Measurements from ENCODE around the gene MSI2. TPM values are rescaled to one million over a fixed set of nuclear protein-coding genes. Genes with fewer than 3 reads are reported as not detected.

MSI2 gene
- total RNA-seq, 1 donor from 2014 or later: 24.2 TPM

- no peak for ATAC-seq
- DNase-seq (ENCODE audit: low spot score): no peak
Measured at GRCh38 chr17:57467801-57468200, 211.5 kb downstream of the MSI2 start.

DNA sequence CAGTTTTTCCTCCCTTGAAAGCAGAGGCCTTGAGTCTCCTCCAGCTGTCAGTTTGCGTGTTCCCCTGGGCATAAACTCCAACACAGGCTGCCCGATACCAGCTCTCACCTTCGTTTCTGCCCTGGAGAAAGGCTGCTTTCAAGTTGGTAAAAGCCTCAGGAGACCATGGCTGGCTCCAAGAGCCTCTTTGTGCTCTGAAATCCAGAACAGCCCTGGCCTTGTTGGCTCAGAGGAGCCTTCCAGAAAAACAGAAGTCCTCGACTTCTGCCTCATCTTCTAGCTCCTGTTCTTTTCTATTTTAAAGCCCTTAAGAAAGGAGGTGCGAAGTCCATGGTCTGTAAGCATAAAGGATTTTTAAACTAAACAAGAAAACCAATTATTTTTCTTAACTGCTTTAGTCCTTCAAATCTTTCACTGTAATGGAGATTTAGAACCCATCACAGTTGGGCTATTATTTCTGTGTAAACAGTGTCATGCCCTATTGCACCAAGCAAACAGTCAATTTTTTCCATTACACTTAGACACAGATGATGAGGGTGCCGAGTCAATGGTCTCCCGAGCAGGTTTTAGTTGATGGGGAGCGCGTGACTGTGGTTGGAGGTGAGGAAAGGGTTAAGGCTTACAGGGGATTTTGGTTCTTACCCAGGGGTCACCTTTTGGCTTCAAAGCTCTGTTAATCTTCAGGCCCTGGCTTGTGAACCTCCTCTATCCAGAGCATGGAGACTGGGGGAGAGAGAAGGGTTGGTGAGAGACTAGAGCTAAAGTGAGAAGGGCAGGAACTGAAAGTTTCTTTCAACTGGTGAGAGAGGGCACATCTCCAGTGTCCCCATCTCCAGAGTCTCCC is 212.8 kb downstream of the MSI2 start:
- ATAC-seq: no peak
- no peak for DNase-seq (ENCODE audit: low spot score)

- DNase-seq (ENCODE audit: low spot score) (no peak), ATAC-seq (no peak)
Measured at GRCh38 chr17:57470906-57471305, 214.6 kb downstream of the MSI2 start.

- DNase-seq (ENCODE audit: low spot score): no peak
- ATAC-seq: no peak
Measured at GRCh38 chr17:57471868-57472368, 215.6 kb downstream of the MSI2 start.

GRCh38 chr17:57475796-57476195 is 219.5 kb downstream of the MSI2 start:
- ATAC-seq: no peak
- no peak for DNase-seq (ENCODE audit: low spot score)

GRCh38 chr17:57477522-57478362 is 221.4 kb downstream of the MSI2 start:
- ATAC-seq (no peak), DNase-seq (ENCODE audit: low spot score) (no peak)

DNA sequence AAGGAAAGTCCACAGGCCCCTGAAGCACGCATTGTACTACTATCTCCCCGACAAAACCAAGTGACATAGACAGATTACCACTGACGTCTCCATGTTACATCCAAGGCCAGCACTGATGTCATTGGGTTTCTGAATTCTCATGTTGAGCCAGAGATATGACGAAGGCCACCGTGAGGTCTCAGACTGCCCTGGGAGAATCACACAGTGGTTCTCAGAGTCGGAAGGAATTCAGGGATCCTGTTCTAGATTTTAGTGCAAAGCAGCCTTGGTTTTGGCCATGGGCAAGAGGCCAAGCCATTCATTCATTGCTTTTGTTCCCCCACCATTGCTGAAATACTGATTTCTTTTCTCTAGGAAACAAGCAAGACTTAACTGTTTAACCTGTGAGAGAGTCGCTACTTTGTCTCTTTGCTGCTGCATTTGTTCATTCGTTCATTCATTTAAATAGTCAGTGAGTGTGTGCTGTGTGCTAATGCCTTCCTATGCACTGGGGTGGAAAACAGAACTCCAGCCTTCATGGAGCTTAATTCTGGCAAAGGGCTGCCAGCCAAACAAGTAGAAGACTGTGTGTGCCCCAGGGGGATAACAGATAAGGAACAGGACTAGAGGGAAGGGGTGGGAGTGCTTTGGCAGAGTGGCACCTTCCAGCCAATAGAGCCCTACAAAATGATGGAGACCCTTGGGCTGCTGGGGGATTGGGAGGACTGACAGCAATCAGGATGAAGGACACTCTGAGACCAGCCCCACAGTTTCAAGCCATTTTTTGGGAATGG is 222.3 kb downstream of the MSI2 start:
- ATAC-seq (peak; percentile 40), DNase-seq (ENCODE audit: low spot score) (no peak)

DNA sequence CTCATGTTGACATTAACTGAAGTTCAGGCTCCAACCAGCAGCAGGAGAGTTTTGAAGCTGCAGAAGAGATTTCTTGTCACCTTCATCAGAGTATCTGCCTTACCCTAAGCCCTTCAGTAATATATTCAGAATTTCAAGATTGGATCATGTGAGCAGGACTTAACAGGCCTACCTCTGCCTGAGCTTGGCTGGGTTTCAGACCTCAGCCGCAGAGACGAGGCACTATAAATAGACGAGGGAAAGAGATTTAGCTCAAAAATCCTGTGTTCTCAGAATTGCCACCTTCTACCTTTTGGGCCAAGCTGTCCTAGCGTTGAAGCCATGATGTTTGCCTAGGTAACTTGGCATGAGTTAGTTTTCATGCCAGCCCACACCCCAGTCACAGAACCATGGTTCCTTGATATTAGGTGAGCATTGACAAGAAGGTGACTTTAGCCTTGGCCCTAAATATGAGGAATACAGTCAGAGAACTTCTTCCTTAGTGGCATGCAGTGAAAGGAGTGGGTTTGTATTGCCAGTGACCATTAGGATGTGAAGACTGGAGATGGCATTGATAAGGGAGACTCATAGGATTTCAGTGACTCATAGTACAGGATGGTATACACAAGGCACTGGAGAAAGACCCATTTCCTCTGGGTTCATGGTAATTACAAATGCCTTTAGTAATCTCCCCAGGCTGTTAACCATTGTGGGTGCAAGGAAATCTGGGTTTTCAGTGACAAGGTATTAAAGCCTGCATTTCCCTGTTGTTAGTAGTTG is 224.3 kb downstream of the MSI2 start:
- no peak for DNase-seq (ENCODE audit: low spot score)
- ATAC-seq: no peak

DNA sequence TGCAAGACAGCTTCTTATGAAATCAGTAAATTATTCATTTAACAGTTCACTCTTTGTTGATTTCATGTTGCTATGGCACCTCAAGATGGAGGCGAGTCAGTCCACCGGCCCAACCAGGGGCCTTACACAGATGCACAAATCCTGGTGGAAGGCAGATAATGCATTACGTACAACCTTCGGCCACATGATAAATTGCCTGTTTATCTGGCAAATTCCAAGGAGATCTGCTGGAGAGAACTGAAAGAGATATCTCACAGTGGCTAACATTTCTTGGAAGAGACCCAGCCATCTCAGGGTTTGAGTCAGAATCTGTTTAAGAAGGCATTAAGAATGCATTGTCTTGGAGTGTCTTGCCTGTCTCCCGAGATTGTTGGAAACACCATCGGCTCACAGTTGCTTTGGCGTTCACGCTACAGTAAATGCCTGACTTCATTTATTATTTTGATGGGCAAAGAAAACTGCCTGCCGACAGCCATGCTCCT is 225.6 kb downstream of the MSI2 start:
- ATAC-seq (no peak), DNase-seq (ENCODE audit: low spot score) (no peak)

GRCh38 chr17:57482657-57483056 is 226.3 kb downstream of the MSI2 start:
- no peak for ATAC-seq
- DNase-seq (ENCODE audit: low spot score): no peak

DNA sequence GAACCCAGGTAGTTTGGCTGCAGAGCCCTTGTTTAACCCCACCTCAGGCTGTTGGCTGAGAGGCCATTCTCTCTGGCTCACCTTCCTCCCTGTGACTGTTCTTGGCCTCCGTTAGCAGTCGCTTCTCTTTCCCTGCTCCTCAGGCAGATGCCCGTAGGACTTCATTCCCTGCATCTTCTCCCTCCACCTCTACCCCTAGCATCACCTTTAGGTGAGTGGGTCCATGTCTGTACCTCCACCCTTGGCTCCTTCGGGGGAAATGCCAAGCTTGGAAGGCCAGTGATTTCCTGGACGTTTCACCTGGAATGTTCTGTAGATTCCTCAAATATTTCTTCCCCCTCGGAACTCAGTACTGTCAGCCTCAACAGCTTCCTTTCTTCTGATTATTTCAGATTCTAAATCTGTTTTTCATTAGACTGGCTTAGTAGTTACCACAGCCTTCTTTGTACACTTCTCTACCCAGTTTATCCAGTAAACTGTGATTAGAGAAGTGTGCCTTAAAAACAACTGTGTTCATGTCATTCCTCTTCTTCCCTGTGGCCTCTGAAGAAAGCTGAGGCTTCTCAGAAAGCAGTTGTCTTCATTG is 227.9 kb downstream of the MSI2 start:
- DNase-seq (ENCODE audit: low spot score) (no peak), ATAC-seq (no peak)

- ATAC-seq (no peak), DNase-seq (ENCODE audit: low spot score) (no peak)
Measured at GRCh38 chr17:57484826-57485565, 228.7 kb downstream of the MSI2 start.

- DNase-seq (ENCODE audit: low spot score) (no peak), ATAC-seq (no peak)
Measured at GRCh38 chr17:57485566-57485865, 229.2 kb downstream of the MSI2 start.

DNA sequence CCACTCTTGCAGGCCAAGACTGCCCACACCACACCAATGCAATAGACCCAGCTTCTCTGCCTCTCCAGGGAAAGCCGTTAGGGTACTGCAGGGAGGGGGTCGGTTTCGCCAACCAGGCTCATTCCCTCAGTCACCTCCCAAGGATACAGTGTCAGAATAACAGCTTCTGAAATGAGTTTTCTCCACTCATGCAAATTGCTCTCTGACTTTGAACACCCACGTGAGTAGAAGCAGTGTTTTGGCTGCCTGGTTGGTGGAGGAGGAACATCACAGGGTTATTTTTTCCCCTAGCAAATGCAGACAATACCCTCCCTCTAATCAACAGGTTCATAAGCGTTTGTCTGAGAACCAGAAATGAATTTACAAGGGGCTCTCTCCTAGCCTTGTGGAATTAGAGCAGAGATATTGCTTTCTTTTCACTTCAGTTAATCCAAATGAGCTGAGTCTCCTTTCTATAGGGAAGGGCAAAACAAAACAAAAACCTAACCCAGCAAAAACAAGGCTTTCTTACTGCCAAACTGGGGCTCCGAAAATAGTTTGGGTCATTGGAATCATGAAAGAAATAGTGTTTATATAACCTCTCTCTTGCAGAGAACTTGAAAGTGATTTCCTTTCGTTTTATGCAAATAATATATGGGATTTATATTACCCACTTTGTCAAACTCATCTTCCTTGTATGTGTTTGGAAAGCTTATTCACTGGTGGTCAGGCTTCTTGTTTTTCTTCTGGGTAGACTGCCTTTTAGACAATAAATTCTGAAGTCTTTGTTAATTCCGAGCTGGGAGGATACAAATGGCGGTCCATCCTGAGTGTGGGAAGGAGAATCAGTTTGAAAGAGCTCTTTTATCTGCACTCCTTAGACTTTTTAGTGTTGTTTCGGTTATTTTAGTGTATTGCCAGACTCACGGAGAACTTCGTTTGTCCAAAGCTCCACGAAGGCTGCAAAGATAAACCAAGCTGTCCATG is 229.9 kb downstream of the MSI2 start:
- no peak for DNase-seq (ENCODE audit: low spot score)
- ATAC-seq: no peak

- DNase-seq (ENCODE audit: low spot score) (no peak), ATAC-seq (peak; percentile 57)
Measured at GRCh38 chr17:57486882-57487301, 230.6 kb downstream of the MSI2 start.

DNA sequence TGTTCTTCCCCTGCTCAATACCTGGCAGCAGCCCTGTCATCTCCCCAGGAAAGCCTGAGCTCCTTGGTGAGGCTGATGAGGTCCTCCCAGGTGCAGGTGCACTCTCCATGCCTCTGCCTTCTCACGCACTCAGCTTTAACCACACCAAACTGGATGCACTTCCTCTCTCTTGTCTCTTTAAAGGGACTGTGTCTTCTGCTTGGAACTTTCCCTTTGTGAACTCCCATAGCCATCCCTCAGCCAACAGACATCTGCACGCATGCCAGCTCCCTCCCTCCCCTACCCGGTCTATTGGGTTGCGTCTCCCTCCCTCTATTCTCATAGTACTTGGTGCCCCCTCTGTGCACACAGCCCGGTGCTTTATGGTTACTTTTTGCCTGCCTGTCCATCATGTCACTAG is 231.2 kb downstream of the MSI2 start:
- peak; percentile 13 for ATAC-seq

DNA sequence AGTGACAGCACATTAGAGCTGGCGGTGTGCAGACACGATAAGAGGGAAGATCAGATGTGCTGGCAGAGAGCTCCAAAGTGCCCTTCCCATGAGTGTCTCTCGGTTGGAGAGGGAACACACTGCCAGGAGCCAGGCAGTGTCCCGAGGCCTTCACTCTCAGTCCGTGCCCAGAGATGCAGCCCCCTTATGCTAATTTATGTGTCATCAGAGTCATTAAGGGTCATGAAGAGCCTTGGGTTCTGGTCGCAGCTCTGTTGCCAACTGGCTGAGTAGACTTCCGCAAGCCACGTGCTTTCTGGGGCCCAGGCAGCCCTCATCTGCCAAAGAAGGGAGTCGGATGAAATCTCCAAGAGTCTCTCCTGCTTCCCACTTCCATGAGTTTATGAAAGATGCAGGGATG is 232.5 kb downstream of the MSI2 start:
- no peak for ATAC-seq

More for the DNA sequence above, 231.2 kb downstream of the MSI2 start:
- no peak for DNase-seq (ENCODE audit: low spot score)

DNA sequence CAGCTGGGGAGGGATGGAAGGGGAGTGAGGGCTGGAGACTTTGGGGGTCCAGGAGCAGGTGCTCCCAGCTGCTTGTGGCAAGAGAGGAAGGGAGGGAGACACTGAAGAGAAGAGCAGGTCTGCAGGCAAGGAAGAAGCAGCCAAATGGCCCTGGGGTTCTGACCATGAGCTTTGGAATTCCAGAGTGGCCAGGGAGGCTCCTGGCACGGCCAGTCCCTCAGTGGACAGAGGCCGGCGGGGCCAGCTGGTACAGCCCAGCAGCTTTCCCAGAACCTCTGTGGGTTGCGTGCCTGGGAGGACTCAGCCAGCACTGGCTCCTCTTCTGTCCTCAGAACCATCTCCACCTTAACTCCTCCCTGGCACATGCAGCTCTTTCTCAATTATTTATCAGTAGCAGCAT is 233.0 kb downstream of the MSI2 start:
- no peak for DNase-seq (ENCODE audit: low spot score)
- ATAC-seq: no peak

More for the DNA sequence above, 232.5 kb downstream of the MSI2 start:
- DNase-seq (ENCODE audit: low spot score): no peak
